VCaP (cell line): ENCODE results near the gene XPO4.

Experiments
- H3K27ac ChIP-seq: fragments of 450-650 bp; 2 replicates; pipeline ENCODE4 v1.5.1; 2017
- TF ChIP-seq, protein P1 (sequence below): fragments of 450-650 bp; conservative IDR thresholded peaks from 2 replicates; pipeline ENCODE4 v1.5.1; 2017; ENCODE audit warnings: mild to moderate bottlenecking, moderate library complexity

XPO4 gene

DNA sequence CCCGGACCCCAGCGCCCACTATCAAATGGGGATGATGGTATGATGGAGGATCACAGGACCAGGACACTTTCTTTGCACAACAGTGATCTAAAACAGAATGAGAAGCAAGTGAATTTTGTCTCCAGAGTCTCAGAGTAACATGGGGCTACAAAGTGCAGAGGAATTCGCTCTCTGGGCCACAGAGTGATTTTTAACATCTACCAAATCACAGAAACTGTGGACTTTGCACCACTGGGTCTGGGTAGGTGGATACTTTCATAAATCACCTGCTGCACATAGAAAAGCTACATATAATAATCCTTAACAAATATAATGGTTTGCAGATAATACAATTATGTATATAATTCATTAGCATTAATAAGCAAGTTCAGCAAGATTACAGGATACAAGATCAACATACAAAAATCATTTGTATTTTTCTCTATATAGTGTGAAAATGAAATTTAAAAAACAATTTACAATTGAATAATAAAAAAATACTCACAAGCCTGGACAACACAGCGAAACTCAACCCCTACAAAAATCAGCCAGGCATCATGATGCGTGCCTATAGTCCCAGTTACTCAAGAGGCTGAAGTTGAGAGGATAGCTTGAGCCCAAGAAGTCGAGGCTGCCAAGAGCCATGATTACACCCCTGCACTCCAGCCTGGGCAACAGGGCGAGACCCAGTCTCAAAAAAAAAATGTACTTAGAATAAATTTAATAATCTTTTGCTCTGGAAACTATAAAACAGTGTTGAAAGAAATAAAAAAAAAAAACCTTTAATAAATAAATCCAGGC lies 68.5 kb downstream of the XPO4 start:
- TF ChIP-seq, protein P1, sequence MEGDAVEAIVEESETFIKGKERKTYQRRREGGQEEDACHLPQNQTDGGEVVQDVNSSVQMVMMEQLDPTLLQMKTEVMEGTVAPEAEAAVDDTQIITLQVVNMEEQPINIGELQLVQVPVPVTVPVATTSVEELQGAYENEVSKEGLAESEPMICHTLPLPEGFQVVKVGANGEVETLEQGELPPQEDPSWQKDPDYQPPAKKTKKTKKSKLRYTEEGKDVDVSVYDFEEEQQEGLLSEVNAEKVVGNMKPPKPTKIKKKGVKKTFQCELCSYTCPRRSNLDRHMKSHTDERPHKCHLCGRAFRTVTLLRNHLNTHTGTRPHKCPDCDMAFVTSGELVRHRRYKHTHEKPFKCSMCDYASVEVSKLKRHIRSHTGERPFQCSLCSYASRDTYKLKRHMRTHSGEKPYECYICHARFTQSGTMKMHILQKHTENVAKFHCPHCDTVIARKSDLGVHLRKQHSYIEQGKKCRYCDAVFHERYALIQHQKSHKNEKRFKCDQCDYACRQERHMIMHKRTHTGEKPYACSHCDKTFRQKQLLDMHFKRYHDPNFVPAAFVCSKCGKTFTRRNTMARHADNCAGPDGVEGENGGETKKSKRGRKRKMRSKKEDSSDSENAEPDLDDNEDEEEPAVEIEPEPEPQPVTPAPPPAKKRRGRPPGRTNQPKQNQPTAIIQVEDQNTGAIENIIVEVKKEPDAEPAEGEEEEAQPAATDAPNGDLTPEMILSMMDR, result no peak
- no peak overlapping the region for H3K27ac ChIP-seq

DNA sequence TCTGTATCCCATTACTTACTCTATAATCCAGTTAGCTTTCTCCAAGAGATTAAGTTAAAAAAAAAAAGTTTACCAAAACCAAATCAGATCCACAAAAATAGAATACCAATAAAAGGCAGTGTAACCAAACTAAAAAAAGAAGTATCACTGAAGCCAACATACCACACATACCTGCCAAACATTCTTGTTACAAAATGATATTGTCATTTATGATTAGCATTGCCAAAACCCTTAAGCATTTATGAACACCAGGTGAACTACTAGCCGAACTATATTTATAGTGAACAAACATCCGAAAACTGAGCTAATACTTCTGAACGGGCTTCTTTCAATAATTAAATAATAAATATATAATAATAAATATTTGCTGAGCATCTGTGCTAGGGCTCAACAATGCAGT lies 69.7 kb downstream of the XPO4 start:
- TF ChIP-seq, protein P1, result no peak
- peak overlapping the region; percentile 29 for H3K27ac ChIP-seq

DNA sequence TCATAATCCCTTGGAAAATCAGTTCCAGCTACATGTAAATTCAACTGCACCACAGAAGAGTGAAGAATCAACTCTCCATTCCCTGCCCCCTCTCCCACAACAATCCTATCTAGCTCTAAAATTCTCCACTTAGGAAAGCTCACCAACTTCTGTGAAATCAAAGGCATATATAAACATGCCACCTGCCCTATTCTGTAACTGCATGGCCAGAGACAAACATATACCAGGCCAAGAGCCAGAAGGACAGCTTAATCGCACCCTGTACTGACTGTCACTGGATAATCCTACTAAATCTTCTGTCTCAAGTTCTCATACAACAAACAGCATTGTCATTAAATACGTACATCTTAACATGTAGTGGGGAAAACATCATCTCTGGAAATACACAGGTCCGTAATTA lies 70.6 kb downstream of the XPO4 start:
- H3K27ac ChIP-seq, result peak overlapping the region; percentile 29
- TF ChIP-seq, protein P1, result no peak

DNA sequence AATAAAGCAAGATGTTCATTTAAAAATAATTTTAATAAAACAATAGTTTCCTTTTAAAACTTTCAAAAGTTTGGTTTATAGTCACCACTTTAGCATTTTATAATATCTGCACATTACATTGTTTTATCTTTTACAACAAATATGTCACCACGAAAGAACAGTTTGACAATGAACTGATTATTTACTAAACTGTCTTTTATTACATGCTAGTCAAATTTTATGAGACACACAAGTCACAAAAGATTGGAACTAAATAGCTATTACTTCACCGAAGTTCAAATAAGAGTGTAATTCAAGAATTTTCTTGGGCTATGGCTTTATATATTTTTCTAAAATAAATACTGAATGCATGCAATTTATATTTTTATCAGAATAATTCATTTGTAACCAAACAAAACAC lies 71.3 kb downstream of the XPO4 start:
- H3K27ac ChIP-seq, result peak overlapping the region; percentile 29
- TF ChIP-seq, protein P1, result no peak

DNA sequence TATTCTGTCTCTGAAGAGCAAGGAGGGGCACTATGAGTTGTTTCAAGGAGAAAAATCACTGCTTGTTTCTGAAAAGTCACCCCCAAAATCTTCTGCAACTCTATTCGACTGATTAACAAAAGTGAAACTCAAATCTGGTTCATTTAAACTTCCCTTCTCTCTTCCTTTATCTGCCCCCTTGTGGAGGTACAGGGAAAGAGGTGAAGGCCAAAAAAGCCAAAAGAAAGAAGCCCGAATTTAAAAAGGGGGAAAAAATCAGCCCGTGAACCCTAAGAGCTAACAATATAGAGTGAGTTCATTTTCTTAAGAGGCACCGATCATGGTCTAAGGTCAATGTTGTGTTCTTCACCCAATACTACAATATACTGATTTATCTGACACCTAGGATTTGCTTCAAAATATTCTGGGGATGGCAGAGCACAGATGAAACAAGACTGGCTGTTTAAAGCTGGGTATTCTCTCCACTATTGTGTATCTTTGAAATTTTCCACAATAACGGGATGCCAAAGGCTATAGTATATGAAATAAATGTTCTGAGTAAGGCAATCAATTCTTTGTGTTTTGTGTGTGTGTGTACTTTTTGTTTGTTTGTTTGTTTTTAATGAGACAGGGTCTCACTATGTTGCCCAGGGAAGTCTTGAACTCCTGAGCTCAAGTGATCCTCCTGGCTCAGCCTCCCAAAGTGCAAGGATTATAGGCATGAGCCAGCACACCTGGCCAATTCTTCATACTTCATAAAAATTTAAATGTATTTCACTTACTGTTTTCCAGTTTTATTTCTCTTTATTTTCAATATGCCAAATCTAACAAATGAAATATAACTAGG lies 73.8 kb downstream of the XPO4 start:
- TF ChIP-seq, protein P1, result peak; percentile 84
- peak overlapping the region; percentile 6; the same call in 1 of the 2 replicates for H3K27ac ChIP-seq

DNA sequence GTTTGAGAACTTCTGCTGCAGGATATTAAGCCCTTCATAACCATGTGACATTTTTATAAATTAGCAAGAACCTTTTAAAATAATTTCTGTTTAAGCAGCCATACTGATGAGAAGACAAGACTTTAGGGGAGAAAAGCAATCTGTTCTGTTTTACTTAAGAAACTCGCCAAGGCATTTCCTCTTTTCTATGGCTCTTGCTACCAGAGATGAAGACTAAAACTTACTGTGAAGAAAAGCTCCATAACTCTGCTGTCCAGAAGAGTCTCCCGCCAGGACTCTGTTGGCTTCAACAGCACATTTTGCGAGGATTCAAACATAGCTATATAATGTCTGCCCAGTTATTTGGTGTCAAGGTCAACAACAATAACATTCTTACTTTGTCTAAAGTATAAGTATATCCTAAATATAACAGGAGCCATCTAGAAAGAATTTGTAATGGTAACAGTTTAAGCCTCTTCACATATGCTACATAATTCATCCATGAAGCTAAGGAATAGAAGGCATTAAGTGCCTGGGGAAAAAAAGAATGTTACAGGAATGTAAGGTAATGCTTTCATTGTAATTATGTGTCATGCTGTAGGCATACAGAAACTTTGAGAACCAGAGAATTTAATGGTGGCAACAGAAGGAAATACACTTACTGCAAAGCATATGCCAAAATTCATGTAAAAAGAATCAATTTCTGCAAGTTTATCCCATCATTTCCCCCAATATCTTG lies 75.5 kb downstream of the XPO4 start:
- TF ChIP-seq, protein P1, result no peak
- no peak overlapping the region for H3K27ac ChIP-seq

DNA sequence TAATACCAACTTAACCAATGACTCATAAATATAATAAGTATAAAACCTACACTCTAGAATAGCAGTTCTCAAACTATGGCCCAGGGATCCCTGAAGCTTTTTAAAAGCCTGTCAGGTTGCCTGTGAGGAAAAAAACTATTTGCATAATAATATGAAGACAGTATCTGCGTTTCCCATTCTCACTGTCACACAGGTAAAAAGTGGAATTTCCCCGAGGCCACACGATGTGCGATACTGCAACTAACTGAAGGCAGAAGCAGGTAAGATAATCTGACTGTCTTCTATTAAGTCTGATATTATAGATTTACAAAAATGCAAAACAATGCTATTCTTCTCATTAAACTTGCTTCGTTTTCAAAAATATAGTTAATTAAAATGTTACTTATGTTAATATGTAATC lies 76.2 kb downstream of the XPO4 start:
- H3K27ac ChIP-seq, result no peak overlapping the region
- TF ChIP-seq, protein P1, result no peak
